NCI-H2196 treated with DMSO at 0.1 percent for 48 hours (cell line): ENCODE data around the gene USP48.
"Not testable (repeated sequence)": the region's sequence is repeated elsewhere in the genome, so short reads cannot be mapped to it uniquely, and the experiment has no call there.

Source experiments
- DNase-seq: peaks from one replicate; lab custom pipeline; 2025; ENCODE audit not compliant: unreplicated experiment; lab: John Stamatoyannopoulos, UW

USP48 gene

DNA sequence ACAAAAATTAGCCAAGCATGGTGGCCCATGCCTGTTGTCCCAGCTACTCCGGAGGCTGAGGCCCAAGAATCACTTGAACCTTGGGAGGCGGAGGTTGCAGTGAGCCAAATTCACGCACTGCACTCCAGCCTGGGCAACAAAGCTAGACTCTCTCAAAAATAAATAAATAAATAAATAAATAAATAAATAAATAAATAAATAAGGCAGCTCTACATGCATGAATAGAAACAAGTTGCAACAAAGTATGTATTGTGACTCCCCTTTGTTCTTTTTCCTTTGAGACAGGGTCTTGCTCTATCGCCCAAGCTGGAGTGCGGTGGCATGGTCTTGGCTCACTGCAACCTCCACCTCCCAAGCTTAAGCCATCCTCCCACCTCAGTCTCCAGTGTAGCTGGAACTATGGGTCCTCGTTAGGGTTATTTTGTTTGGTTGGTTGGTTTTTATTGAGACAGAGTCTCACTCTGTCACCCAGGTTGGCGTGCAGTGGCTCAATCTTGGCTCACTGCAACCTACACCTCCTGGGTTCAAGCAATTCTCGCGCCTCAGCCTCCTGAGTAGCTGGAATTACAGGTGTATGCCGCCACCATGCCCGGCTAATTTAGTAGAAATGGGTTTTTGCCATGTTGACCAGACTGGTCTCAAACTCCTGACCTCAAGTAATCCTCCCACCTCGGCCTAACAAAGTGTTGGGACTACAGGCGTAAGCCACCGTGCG is 8.0 kb downstream of the USP48 start:
- no peak for DNase-seq

DNA sequence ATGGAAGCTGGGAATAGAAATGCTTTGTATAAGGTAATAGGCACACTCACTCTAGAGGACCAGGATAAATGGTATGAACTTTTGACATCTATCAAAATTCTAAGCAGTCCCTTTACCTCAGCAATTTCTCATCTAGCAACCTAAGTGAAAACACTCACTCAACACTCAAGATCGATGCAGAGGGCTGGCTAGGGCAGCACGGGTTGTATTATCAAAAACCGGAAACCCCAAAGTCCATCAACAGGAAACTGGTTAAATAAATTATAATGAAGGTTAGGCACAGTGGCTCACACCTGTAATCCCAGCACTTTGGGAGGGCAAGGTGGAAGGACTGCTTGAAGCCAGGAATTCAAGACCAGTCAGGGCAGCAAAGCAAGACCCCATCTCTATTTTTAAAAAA is 9.4 kb downstream of the USP48 start:
- no peak for DNase-seq

DNA sequence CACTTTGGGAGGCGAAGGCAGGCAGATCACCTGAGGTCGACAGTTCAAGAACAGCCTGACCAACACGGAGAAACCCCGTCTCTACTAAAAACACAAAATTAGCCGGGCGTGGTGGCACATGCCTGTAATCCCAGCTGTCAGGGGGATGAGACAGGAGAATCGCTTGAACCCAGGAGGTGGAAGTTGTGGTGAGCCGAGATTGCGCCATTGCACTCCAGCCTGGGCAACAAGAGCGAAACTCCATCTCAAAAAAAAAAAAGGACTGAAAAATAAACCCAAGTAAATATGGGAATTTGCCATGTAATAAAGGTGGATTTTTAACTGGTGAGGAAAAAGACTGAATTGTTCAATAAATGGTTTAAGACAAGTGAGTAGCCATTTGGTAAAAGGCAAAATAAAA is 11.3 kb downstream of the USP48 start:
- not testable (repeated sequence) for DNase-seq

DNA sequence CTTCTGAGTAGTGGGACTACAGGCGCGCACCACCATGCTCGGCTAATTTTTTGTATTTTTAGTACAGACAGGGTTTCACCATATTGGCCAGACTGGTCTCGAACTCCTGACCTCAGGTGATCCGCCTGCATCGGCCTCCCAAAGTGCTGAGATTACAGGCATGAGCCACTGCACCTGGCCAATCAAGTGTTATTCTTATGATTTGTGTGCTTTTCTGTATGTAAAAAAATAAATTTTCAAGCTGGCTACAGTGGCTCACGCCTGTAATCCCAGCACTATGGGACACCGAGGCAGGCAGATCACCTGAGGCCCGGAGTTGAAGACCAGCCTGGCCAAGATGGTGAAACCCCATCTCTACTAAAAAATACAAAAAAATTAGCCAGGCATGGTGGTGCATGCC is 12.3 kb downstream of the USP48 start:
- DNase-seq, result not testable (repeated sequence)

GRCh38 chr1:21770201-21770600 is 12.7 kb downstream of the USP48 start:
- no peak for DNase-seq

DNA sequence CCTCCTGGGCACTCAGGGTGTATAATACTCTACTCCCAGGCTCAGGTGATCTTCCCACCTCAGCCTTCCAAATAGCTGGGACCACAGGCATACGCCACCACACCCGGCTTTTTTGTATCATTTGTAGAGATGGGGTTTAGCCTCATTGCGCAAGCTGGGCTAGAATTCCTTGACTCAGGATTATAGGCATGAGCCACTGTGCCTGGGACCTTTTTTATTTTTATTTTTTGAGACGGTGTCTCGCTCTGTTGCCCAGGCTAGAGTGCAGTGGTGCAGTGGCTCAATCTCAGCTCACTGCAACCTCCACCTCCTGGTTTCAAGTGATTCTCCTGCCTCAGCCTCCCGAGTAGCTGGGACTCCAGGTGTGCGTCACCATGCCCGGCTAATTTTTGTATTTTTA is 15.8 kb downstream of the USP48 start:
- not testable (repeated sequence) for DNase-seq

DNA sequence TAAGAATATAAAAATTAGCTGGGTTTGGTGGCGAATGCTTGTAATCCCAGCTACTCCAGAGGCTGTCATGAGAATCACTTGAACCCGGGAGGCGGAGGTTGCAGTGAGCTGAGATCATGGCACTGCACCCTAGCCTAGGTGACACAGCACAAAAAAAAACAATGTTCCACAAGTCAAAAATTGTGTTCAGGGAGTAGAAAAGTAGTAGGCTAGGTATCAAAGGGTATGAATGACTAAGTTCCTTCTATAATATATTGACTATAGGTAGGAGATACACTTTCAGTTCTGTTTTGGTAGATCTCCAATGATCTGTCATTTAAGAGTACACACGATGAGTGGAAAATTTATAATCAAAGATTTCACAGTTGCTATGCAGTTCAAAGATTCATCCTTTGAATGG is 16.7 kb downstream of the USP48 start:
- no peak for DNase-seq

DNA sequence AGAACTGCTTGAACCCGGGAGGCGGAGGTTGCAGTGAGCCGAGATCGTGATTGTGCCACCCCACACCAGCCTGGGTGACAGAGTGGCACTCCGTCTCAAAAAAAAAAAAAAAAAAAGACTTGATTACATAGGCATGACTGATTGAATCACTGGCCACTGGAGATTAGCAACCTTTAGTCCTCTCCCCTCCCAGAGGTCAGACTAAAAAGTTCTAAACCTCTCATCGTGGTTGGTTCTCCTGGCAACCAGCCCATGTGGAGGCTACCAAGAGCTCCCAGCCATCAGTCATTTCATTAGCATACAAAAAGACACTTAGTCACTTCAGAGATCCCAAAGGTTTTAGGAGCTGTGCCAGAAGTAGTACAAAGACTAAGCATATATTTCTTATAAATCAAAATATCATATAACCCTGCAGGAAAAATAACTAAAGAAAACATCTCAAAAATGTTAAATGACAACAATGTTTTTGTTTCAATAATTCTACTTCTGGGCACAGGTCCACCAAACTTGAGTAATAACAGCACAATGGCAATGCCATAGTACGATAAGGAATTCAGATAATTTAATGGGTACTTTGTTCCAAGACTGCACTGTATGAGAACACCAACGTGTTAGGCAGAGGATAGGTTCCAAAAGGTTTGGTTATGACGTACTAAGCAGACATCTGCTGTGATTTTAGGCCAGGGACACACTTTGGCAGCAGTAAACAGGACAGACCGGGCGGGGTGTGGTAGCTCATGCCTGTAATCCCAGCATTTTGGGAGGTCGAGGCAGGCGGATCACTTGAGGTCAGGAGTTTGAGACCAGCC is 18.1 kb downstream of the USP48 start:
- peak; percentile 11 for DNase-seq

DNA sequence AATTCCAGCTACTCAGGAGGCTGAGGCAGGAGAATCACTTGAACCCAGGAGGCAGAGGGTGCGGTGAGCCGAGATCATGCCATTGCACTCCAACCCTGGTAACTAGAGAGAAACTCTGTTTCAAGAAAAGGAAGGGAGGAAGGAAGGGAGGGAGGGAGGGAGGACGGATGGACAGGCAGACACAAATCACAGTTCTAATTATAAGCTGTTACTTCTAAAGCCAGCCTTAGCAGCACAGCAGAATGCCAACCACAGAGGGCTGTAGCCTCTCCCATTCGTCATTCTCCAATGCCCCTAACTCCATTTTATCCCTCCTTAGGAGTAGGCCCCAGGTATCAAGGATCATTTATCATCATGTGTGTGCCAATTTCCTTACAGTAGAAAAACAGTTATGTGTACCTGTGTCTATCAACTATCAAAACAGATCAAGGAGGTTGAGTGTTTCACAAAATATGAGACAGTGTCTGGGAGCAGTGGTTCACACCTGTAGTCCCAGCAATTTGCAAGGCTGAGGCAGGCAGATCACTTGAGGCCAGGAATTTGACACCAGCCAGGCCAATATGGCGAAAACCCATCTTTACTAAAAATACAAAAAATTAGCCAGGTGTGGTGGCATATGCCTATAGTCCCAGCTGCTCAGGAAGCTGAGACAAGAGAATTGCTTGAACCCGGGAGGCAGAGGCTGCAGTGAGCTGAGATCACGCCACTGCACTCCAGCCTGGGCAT is 19.1 kb downstream of the USP48 start:
- no peak for DNase-seq

GRCh38 chr1:21763236-21763635 is 19.7 kb downstream of the USP48 start:
- no peak for DNase-seq

DNA sequence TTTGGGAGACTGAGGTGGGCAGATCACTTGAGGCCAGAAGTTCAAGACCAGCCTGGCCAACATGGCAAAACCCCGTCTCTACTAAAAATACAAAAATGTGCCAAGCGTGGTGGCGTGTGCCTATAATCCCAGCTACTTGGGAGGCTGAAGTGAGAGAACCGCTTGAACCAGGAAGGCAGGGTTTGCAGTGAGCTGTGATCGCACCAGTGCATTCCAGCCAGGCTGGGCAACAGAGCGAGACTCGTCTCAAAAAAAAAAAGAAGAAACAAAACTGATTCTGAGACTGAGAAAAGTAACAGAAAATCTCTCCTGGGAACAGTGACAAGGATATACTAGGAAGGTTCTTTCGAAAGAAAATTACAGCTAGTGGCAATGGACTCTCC is 20.9 kb downstream of the USP48 start:
- no peak for DNase-seq

DNA sequence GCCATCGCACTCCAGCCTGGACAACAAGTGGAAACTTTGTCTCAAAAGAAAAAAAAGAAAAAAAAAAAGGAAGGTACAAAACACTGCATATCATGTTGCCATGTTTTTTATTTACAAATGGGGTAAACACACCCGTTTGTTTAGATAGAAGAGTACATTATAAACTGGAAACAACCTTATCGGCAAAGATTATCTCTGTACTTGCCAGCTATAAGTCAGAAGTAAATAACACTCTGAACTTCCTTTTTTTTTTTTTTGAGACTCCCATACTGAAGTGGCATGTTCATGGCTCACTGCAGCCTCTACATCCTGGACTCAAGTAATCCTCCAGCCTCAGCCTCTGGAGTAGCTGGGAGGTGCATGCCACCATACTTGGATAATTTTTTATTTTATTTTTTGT is 21.9 kb downstream of the USP48 start:
- no peak for DNase-seq

DNA sequence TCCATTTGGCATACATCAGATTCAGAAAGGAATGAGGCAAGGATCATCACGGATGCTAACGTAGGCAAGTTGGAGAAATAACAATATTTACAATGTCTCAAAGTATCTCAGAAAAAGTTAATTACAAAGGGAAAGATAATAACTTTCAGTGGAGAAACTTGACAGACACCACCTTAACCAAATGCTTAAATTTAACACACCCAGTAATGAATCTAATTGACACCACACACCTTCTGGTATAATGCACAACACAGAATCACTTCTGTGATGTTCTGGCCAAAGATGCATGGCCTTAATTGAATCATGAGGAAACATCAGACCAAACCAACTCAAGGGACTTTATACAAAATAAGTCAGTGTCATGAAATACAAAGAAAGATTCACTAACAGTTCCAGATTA is 23.1 kb downstream of the USP48 start:
- DNase-seq, result no peak

- no peak for DNase-seq
Observed at GRCh38 chr1:21759182-21759581, 23.8 kb downstream of the USP48 start.

GRCh38 chr1:21758614-21759013 is 24.3 kb downstream of the USP48 start:
- DNase-seq, result no peak

GRCh38 chr1:21756393-21757089 is 26.4 kb downstream of the USP48 start:
- no peak for DNase-seq

- DNase-seq, result no peak
Observed at GRCh38 chr1:21755067-21755466, 27.9 kb downstream of the USP48 start.

DNA sequence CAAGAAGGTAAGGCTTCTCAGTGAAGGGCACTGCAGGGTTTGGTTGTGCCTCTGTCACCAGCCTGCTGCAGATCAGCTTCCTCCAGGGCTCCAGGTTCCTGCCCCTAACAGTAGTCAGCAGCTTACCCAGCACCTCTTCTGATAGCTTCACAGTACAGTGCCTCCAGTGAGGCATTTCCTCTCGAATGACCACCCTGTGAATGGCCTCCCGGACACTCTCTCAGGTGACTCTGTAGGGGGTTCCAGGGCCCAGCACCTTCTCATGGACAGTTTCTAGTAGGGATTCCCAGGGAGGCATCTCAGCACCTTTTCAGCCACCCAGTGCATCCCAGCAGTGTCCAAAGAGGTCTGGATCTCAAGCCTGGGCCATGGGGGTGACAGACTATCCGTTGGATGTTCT is 28.4 kb downstream of the USP48 start:
- DNase-seq, result no peak

DNA sequence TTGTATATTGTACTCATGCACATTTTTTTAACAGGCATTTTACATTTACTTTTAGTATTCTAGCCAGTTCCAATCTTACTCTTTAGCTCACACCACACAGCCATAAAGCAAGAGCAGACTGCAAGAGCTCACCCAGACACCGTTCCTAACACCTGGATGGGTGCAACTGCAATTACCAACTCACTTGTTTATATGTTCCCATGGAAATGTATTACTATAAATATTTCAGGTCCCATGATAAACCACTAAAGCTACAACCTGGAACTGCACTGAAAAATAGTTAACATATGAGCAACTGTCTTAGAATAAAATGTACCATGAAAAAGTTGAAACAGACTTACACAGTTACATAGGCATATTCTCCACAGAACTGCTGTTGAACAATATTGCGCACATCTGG is 30.8 kb downstream of the USP48 start:
- DNase-seq, result no peak

DNA sequence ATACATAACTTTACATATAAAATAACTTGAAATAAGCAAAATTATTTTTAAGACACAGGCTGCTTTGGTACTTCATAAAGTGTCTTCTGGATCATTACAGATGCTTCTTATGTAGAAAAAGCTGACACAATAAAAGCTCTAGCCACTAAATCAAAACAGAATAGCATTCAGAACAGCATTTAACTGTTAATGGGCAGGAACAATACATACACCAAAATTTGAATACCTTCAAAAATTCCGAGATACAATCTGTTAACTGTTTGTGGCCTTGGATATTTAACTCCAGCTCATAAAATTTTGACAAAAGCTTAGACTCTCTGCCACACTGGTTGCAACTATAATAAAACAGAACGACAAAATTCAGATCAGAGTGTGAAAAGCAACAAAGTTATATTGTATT is 31.7 kb downstream of the USP48 start:
- no peak for DNase-seq

DNA sequence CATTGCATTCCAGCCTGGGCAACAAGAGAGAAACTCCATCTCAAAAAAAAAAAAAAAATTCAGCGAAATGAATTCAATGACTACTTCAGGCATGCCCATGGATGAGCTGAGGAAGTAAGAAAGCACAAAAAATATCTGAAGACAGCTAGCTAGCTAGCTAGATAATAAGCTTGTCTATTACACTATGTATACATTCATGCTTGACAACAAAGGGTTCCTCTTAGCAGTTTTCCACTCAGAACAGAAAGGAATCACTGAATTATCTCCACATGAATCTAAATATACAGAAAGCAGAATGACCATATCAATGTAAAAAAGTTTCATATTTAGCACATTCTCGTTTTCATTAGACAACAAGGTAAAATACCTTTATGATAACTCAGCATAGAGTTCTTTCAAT is 32.1 kb downstream of the USP48 start:
- DNase-seq, result no peak
